SK-N-SH (cell line): ENCODE results near the gene DVL1.

Experiments
- CTCF ChIP-seq: fragments of 200-600 bp; sonication (generic); IDR thresholded peaks from 2 replicates; pipeline ENCODE4 v1.6.1; 2017; ENCODE audit warnings: antibody characterized with exemption, mild to moderate bottlenecking, moderate library complexity
- RFX5 ChIP-seq: IDR thresholded peaks from 2 replicates; pipeline ENCODE4 v1.6.1; 2012; ENCODE audit warnings: mild to moderate bottlenecking, improper control_type of control experiment, low read length

- TF ChIP-seq RFX5 = no peak
- TF ChIP-seq CTCF = peak; percentile 41
Observed at GRCh38 chr1:1290238-1290731, 58.9 kb downstream of the DVL1 start.
